Measurements from ENCODE around the gene ATXN7L1.

Gene ATXN7L1

GRCh38 chr7:105814481-105814880, 61.9 kb downstream of the ATXN7L1 start:
- intact Hi-C loops (cut with DNase I) = no loop called here
- DNase-seq = no peak

GRCh38 chr7:105811189-105811847, 65.1 kb downstream of the ATXN7L1 start:
- no peak for DNase-seq
- intact Hi-C loops (cut with DNase I) = no loop called here

GRCh38 chr7:105810556-105810955, 65.8 kb downstream of the ATXN7L1 start:
- peak in 33 of 42 donors; percentile 14 to 81 (median 48) for DNase-seq
- intact Hi-C loops (cut with DNase I) = no loop called here

- intact Hi-C loops (cut with DNase I) = no loop called here
Measured at GRCh38 chr7:105808703-105809590, 67.5 kb downstream of the ATXN7L1 start.

GRCh38 chr7:105808209-105808608, 68.2 kb downstream of the ATXN7L1 start:
- DNase-seq = peak in 11 of 42 donors; percentile 12 to 53 (median 35)
- intact Hi-C loops (cut with DNase I) = no loop called here

More at GRCh38 chr7:105808703-105809590, 67.5 kb downstream of the ATXN7L1 start:
- peak in 10 of 42 donors; percentile 10 to 52 (median 19) for DNase-seq

- no peak for DNase-seq
- intact Hi-C loops (cut with DNase I) = no loop called here
Measured at GRCh38 chr7:105807448-105807762, 69.0 kb downstream of the ATXN7L1 start.

- intact Hi-C loops (cut with DNase I) = no loop called here
- DNase-seq = peak in 35 of 42 donors; percentile 12 to 80 (median 47)
Measured at GRCh38 chr7:105806592-105807447, 69.6 kb downstream of the ATXN7L1 start.

GRCh38 chr7:105805447-105806019, 70.9 kb downstream of the ATXN7L1 start:
- DNase-seq = no peak
- intact Hi-C loops (cut with DNase I) = no loop called here

- no peak for DNase-seq
- intact Hi-C loops (cut with DNase I) = no loop called here
Measured at GRCh38 chr7:105803429-105803736, 73.0 kb downstream of the ATXN7L1 start.

GRCh38 chr7:105802604-105803428, 73.6 kb downstream of the ATXN7L1 start:
- intact Hi-C loops (cut with DNase I) = no loop called here
- DNase-seq = no peak

- intact Hi-C loops (cut with DNase I) = no loop called here
- DNase-seq = no peak
Measured at GRCh38 chr7:105800849-105801534, 75.4 kb downstream of the ATXN7L1 start.

GRCh38 chr7:105800442-105800841, 76.0 kb downstream of the ATXN7L1 start:
- DNase-seq = no peak
- intact Hi-C loops (cut with DNase I) = no loop called here

GRCh38 chr7:105799677-105800076, 76.7 kb downstream of the ATXN7L1 start:
- DNase-seq = no peak
- intact Hi-C loops (cut with DNase I) = no loop called here

- DNase-seq = no peak
- intact Hi-C loops (cut with DNase I) = no loop called here
Measured at GRCh38 chr7:105799006-105799405, 77.4 kb downstream of the ATXN7L1 start.

GRCh38 chr7:105797652-105798051, 78.7 kb downstream of the ATXN7L1 start:
- no peak for DNase-seq
- intact Hi-C loops (cut with DNase I) = no loop called here

GRCh38 chr7:105796365-105796764, 80.0 kb downstream of the ATXN7L1 start:
- DNase-seq = no peak
- intact Hi-C loops (cut with DNase I) = no loop called here

- no peak for DNase-seq
Measured at GRCh38 chr7:105794741-105795729, 81.4 kb downstream of the ATXN7L1 start.

More at GRCh38 chr7:105794741-105795729, 81.4 kb downstream of the ATXN7L1 start:
- intact Hi-C loops (cut with DNase I) = no loop called here

Measured in head of caudate nucleus (tissue), 42 donors.